GM19351 (cell line): ENCODE data around the gene PDIK1L.

Source experiments
- ATAC-seq: cut with Tn5 transposase; IDR thresholded peaks from one replicate; pipeline ENCODE4 v1.9.1; 2021; ENCODE audit warnings: mild to moderate bottlenecking, moderate library complexity; ENCODE audit not compliant: unreplicated experiment

Gene PDIK1L

DNA sequence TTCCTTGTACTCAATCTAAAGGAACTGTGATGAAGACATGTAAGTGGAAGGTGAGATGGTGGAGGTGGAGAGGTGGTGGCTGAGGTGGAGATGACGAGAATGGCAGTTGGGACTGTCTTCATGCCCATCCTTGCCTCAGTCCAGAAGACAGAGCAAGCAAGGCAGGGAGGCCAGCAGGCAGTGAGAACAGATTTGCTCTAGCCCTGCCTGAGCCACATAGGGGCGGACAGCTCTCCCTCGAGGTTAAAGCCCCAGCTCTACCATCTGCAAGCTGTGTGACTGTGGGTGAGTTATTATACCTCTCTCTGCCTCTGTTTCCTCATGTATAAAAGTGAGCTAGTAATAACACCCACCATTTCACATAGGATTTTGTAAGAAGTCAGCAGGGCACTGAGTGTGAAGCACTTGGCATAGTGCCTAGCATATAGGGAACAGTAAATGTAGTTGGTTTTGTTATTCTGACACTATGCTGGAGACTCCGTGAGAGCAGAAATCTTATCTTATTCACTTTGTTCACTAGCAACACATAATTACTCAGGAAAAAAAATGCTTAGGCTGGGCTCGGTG, 42.4 kb downstream of the PDIK1L start:
- no peak for ATAC-seq

GRCh38 chr1:26154750-26155149, 43.1 kb downstream of the PDIK1L start:
- ATAC-seq, result no peak

GRCh38 chr1:26155370-26156284, 44.0 kb downstream of the PDIK1L start:
- ATAC-seq, result no peak

DNA sequence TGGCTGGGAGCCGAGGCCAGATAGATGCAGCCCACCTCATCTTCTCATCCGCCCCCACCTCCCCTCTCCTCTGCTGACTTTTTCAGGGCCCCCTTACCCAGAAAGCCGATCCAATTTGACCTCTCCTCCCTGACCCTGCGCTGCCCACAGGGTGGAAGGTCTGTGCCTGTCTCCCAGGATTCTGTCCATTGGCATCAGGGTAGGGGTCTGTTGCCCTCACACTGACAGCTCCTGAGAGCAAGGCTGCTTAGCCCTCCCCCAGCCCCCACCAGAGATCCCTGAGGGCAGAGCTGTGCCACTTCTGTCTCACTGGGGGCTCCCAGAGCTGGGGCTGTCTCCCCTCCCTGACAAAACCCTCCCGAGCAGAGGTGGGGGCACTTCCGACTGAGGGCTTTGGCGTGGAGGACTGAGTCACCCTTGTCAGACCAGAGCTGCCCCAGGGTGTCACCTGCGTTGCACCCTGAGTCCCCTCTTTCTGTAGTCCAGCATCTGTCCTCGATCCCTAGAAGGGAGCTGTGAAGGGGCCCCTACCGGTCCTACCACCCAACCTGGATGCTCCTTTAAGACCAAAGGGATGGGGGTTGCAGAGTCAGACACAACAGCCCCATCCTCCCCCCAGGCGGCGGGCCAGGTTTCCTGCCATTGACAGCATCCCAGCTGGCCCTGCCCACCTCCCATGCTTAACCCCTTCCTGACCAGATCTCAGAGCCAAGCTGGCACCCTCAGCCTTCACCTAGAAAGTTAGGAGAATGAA, 44.8 kb downstream of the PDIK1L start:
- ATAC-seq, result no peak

GRCh38 chr1:26158271-26158907, 46.8 kb downstream of the PDIK1L start:
- no peak for ATAC-seq

DNA sequence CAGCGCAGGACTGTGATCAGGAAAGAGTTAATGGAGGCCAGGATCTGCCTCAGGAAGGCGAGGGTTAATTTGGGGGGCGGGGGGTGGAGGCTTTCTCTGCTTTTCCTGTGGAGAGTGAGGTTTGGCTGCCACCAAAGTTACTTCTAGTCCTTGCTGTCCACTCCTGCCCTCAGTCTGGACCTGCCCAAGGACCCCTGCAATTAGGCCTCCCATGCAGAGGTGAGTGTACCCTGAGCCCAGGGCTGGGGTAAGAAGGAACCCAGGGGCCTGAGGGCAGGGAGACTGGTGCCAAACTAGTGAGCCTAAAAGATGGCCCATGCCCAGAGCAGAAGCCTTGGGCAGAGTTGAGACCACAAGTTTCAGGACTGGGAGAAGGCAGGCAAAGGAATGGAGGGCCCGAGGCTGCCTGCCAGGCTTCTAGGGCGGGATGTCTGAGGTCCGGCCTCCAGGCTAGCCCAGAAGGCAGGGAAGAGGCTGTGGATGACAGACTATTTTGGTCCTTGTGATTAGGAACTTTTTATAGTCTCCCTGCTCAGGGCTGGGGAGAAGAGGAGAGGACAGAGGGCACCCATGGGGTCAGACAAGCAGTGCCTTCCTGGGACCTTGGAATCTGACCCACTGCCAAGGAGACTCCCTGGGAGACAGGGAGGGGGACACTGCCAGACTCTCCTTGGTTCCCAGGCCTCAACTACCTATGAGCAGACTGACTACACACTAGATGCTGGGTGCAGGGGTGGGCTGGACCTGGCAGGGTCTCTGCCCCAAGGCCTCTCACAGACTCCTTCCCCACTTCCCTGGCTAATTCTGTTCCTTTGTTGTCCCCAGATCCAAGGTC, 47.5 kb downstream of the PDIK1L start, which contains the start of gene FAM110D:
FAM110D (plus strand) TSS at position 172 of the 835 bp plus-strand sequence. CDS start 2,213 bp downstream, outside the sequence.
- ATAC-seq, result no peak

GRCh38 chr1:26159743-26160039, 48.1 kb downstream of the PDIK1L start:
- ATAC-seq, result no peak

GRCh38 chr1:26160527-26161414, 49.1 kb downstream of the PDIK1L start:
- no peak for ATAC-seq

DNA sequence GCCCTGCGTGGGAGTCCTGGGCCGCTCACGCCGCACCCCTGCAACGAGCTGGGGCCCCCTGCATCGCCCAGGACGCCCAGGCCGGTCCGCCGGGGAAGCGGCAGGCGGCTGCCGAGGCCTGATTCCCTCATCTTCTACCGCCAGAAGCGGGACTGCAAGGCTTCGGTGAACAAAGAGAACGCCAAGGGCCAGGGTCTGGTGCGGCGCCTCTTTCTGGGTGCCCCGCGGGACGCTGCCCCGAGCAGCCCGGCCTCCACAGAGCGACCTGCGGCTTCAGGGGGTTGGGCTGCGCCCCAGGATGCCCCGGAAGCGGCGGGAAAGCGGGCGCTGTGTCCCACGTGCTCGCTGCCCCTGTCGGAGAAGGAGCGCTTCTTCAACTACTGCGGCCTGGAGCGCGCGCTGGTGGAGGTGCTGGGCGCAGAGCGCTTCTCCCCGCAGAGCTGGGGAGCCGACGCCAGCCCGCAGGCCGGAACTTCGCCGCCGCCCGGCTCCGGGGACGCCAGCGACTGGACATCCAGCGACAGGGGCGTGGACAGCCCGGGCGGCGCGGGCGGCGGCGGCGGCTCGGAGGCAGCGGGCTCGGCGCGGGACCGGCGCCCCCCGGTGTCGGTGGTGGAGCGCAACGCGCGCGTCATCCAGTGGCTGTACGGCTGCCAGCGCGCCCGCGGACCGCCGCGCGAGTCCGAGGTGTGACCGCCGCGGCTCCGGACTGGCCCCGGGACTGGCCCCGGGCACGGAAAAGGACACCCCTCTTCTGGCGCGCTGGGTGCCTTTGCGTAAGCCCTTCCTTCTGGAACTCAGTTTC, 50.0 kb downstream of the PDIK1L start:
- ATAC-seq, result no peak

- no peak for ATAC-seq
Observed at GRCh38 chr1:26162220-26162709, 50.6 kb downstream of the PDIK1L start.

DNA sequence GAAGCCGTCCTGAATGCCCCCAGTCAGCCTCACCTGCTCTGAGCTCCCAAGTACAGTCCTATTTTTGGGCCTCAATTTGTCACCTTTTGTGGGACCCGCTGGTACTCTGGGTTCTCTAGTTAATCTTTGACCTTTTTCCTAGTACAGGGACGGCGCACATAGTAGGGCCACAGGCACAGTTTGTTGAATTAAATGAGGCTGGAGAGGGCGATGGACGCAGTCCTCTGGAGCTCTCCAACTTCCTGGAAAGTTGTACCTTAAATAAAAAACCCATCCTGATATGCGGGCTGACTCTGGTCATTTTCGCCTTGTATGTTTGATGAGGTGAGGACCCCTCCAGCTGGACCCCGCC, 52.0 kb downstream of the PDIK1L start:
- ATAC-seq, result no peak

DNA sequence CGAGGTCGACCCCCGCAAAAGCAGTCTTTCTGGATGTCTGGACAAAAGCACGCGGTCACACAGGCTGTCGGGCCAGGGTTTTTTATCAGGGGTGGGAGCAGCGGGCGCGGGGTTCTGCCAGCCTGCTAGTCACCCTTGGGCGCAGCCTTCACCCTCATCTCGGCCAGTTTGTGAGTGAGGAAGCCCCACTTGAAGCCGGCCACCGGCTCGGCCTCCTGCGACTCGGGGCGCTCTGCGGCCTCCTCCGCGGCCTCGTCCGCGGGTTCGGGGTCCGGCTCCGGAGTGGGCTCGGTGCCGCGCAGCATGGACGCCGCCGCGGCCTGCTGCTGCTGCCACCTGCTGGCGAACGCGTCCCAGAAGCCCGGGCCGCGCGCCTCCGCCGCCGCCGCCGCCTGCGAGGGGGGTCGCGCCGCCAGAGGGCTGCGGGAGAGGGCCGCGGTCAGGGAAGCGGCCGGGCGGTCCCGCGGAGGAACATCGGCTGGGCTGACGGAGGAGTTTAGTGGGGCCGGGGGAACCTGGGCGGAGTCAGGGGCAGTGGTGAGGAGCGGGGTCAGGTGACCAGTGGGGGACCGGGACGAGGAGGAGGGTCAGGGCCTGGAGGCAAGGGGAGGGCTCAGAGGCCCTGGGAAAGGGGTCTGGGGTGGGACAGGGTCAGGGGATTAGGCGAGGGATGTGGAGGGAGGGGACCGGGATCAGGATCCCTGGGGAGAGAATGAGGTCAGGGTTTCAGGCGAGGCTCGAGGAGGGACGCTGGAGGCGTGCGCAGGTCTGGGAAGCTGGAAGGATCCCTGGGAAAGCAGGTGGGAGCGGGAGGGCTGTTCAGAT, 52.6 kb downstream of the PDIK1L start:
- no peak for ATAC-seq

GRCh38 chr1:26164861-26165842, 53.5 kb downstream of the PDIK1L start:
- no peak for ATAC-seq

GRCh38 chr1:26166719-26167281, 55.2 kb downstream of the PDIK1L start:
- ATAC-seq, result no peak

DNA sequence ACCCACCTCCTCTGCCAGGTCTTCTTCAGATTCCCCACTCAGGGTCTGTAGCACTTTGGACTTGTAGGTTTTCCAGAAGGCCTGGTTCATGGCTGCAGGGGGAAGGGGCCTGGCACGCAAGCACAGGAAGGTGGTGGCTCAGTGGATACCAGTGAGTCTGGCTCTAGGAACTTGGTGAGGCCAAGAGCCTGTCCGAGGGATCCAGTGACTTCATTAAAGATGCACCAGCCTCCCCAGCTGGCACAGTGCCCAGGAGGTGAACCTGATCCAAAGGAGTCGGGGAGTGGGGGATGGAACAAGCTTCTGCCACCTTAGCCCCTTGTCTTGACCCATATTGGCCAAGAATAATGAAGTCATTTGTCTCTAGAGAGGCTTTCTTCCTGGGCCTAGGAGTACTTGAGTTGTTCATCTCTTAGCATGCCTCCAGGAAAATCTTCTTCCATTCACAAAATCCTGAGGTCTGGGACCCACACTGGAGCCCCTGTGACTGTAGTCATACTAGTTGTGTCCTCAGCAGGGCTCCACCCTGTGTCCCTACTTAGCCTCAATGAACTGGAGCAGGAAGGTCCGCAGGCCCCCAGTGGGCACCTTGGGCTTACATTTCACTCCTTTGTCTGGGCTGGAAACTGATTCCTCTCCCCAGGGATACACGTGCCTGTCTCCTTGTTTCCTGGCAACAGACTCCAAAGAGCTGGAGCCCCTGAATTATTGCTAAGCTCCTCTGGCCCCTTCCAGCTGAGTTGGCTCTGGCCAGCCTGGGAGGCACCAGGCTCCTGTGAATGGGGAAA, 57.0 kb downstream of the PDIK1L start, which contains the start of gene C1orf232:
C1orf232 (minus strand) TSS at position 554 of the 788 bp plus-strand sequence; CDS start at position 90, 464 bp downstream.
- no peak for ATAC-seq
